ENCODE measurements around the gene TNFAIP2.

The TNFAIP2 gene

GRCh38 chr14:103090481-103091020 is 32.7 kb upstream of the TNFAIP2 start:
- Mint-ChIP-seq H3K4me3 (peak overlapping the region; percentile 37), H3K36me3 (ENCODE audit: low read depth) (no peaks in the 10 kb centered on the region), H3K27me3 (peaks cover 4% of the 10 kb centered on the region), H3K4me1 (ENCODE audit: low read depth) (peaks cover 4% of the 10 kb centered on the region), H3K9me3 (no peaks in the 10 kb centered on the region), H3K27ac (no peak overlapping the region)

- Mint-ChIP-seq H3K4me3 (peak overlapping the region; percentile 37), H3K9me3 (no peaks in the 10 kb centered on the region), H3K36me3 (ENCODE audit: low read depth) (no peaks in the 10 kb centered on the region), H3K27me3 (peaks cover 2% of the 10 kb centered on the region), H3K4me1 (ENCODE audit: low read depth) (peaks cover 4% of the 10 kb centered on the region), H3K27ac (no peak overlapping the region)
Measured at GRCh38 chr14:103091041-103091882, 32.0 kb upstream of the TNFAIP2 start.

- Mint-ChIP-seq H3K27me3 (peaks cover 2% of the 10 kb centered on the region), H3K4me3 (peak overlapping the region; percentile 13)
Measured at GRCh38 chr14:103091883-103092222, 31.4 kb upstream of the TNFAIP2 start.

GRCh38 chr14:103093856-103094405 is 29.3 kb upstream of the TNFAIP2 start:
- Mint-ChIP-seq H3K4me3 (no peak overlapping the region), H3K9me3 (no peaks in the 10 kb centered on the region), H3K27ac (no peak overlapping the region), H3K27me3 (no peaks in the 10 kb centered on the region), H3K4me1 (ENCODE audit: low read depth) (peaks cover 4% of the 10 kb centered on the region), H3K36me3 (ENCODE audit: low read depth) (no peaks in the 10 kb centered on the region)

More at GRCh38 chr14:103091883-103092222, 31.4 kb upstream of the TNFAIP2 start:
- Mint-ChIP-seq H3K36me3 (ENCODE audit: low read depth) (no peaks in the 10 kb centered on the region), H3K9me3 (no peaks in the 10 kb centered on the region), H3K4me1 (ENCODE audit: low read depth) (peaks cover 4% of the 10 kb centered on the region), H3K27ac (no peak overlapping the region)

GRCh38 chr14:103094406-103095209 is 28.7 kb upstream of the TNFAIP2 start, which contains the start of gene EXOC3L4:
TSS of gene EXOC3L4 (plus strand) at chr14:103094725. CDS start at chr14:103100220, 5,495 bp downstream.
- H3K27me3 Mint-ChIP-seq, result no peaks in the 10 kb centered on the region
- H3K4me3 Mint-ChIP-seq, result no peak within 1 kb of the TSS
- no peaks in the 10 kb centered on the region for H3K9me3 Mint-ChIP-seq
- no peaks in the 10 kb centered on the region for H3K36me3 Mint-ChIP-seq (ENCODE audit: low read depth)
- H3K4me1 Mint-ChIP-seq (ENCODE audit: low read depth), result peaks cover 4% of the 10 kb centered on the region
- H3K27ac Mint-ChIP-seq, result no peak within 1 kb of the TSS

GRCh38 chr14:103095210-103095778 is 28.0 kb upstream of the TNFAIP2 start:
- Mint-ChIP-seq H3K4me3 (no peak overlapping the region), H3K4me1 (ENCODE audit: low read depth) (peaks cover 4% of the 10 kb centered on the region), H3K9me3 (no peaks in the 10 kb centered on the region), H3K36me3 (ENCODE audit: low read depth) (no peaks in the 10 kb centered on the region), H3K27me3 (no peaks in the 10 kb centered on the region), H3K27ac (no peak overlapping the region)

- H3K4me1 Mint-ChIP-seq (ENCODE audit: low read depth), result no peaks in the 10 kb centered on the region
- no peaks in the 10 kb centered on the region for H3K36me3 Mint-ChIP-seq (ENCODE audit: low read depth)
- no peak overlapping the region for H3K27ac Mint-ChIP-seq
- H3K4me3 Mint-ChIP-seq, result no peak overlapping the region
- H3K9me3 Mint-ChIP-seq, result no peaks in the 10 kb centered on the region
- peaks cover 4% of the 10 kb centered on the region for H3K27me3 Mint-ChIP-seq
Measured at GRCh38 chr14:103096387-103096786, 26.9 kb upstream of the TNFAIP2 start.

GRCh38 chr14:103097244-103097993 is 25.8 kb upstream of the TNFAIP2 start:
- H3K4me1 Mint-ChIP-seq (ENCODE audit: low read depth), result no peaks in the 10 kb centered on the region
- no peaks in the 10 kb centered on the region for H3K36me3 Mint-ChIP-seq (ENCODE audit: low read depth)
- H3K9me3 Mint-ChIP-seq, result no peaks in the 10 kb centered on the region
- peaks cover 7% of the 10 kb centered on the region for H3K27me3 Mint-ChIP-seq
- H3K27ac Mint-ChIP-seq, result no peak overlapping the region
- no peak overlapping the region for H3K4me3 Mint-ChIP-seq

- Mint-ChIP-seq H3K36me3 (ENCODE audit: low read depth) (no peaks in the 10 kb centered on the region), H3K4me3 (no peak overlapping the region), H3K4me1 (ENCODE audit: low read depth) (no peaks in the 10 kb centered on the region), H3K9me3 (no peaks in the 10 kb centered on the region), H3K27ac (no peak overlapping the region), H3K27me3 (peaks cover 14% of the 10 kb centered on the region)
Measured at GRCh38 chr14:103097994-103098957, 25.0 kb upstream of the TNFAIP2 start.

- Mint-ChIP-seq H3K27ac (no peak overlapping the region), H3K27me3 (peaks cover 18% of the 10 kb centered on the region), H3K36me3 (ENCODE audit: low read depth) (no peaks in the 10 kb centered on the region), H3K9me3 (no peaks in the 10 kb centered on the region), H3K4me1 (ENCODE audit: low read depth) (no peaks in the 10 kb centered on the region), H3K4me3 (no peak overlapping the region)
Measured at GRCh38 chr14:103099081-103099732, 24.1 kb upstream of the TNFAIP2 start.

GRCh38 chr14:103099733-103100280 is 23.5 kb upstream of the TNFAIP2 start:
- H3K27me3 Mint-ChIP-seq, result peaks cover 18% of the 10 kb centered on the region

GRCh38 chr14:103100281-103101121 is 22.8 kb upstream of the TNFAIP2 start:
- H3K27me3 Mint-ChIP-seq, result peaks cover 23% of the 10 kb centered on the region
- no peak overlapping the region for H3K4me3 Mint-ChIP-seq
- H3K27ac Mint-ChIP-seq, result no peak overlapping the region

More at GRCh38 chr14:103099733-103100280, 23.5 kb upstream of the TNFAIP2 start:
- no peak overlapping the region for H3K27ac Mint-ChIP-seq
- no peaks in the 10 kb centered on the region for H3K36me3 Mint-ChIP-seq (ENCODE audit: low read depth)
- H3K9me3 Mint-ChIP-seq, result no peaks in the 10 kb centered on the region
- no peaks in the 10 kb centered on the region for H3K4me1 Mint-ChIP-seq (ENCODE audit: low read depth)
- H3K4me3 Mint-ChIP-seq, result no peak overlapping the region

More at GRCh38 chr14:103100281-103101121, 22.8 kb upstream of the TNFAIP2 start:
- H3K4me1 Mint-ChIP-seq (ENCODE audit: low read depth), result peaks cover 4% of the 10 kb centered on the region
- no peaks in the 10 kb centered on the region for H3K36me3 Mint-ChIP-seq (ENCODE audit: low read depth)
- H3K9me3 Mint-ChIP-seq, result no peaks in the 10 kb centered on the region

Data from stimulated activated naive CD8-positive, alpha-beta T cell treated with anti-CD3 and anti-CD28 coated beads, Interleukin-15, Interleukin-2, amounts not matched to agents 100 ng/mL and 50 ng/mL, for 24 hours (primary cell).